ENCODE measurements around the gene FHIT.

FHIT gene

DNA sequence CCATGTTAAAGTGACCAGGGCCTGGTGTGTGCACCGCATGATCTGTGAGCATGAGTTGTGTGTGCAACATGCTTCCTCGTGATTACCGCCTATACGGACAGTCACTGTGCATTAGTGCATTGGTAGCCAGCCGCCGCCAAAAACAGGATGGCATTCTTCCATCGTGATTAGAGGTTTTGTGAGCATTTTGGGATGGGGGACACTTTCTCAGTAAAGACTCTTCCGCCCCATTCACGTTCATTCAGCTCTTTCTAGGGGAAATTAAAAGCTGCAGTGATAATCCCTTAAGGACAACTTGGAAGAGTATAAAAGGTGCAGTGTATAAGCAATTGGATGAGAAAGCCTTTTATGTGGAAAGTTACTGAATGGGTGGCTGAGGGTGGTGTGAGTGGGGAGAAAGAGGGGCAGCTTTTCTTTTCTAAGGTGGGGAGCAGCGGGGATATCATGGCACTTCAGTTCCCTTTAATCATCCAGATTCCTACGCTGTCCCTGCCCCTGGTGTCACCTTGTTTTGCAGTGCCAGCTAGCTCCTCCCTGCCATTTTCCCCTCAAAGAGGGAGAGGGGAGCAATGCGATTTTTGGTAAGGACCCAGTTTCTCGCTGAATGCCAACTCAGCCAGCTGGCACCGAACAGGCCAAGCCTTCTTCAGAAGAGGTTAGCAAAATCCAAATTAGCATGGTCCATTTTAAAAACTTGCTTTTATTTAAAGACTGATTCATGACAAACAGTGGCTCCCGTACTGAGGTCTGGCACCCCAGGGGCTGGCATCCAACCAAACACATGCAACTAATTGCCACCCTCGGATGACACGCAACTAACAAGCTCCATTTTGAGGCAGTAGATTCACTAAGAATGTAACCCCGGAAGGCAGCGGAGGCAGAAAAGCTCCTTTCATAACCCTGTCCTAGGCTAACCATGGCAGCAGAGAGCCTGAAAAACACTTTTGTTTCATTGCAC is 447.8 kb downstream of the FHIT start:
- TF ChIP-seq, protein P1, sequence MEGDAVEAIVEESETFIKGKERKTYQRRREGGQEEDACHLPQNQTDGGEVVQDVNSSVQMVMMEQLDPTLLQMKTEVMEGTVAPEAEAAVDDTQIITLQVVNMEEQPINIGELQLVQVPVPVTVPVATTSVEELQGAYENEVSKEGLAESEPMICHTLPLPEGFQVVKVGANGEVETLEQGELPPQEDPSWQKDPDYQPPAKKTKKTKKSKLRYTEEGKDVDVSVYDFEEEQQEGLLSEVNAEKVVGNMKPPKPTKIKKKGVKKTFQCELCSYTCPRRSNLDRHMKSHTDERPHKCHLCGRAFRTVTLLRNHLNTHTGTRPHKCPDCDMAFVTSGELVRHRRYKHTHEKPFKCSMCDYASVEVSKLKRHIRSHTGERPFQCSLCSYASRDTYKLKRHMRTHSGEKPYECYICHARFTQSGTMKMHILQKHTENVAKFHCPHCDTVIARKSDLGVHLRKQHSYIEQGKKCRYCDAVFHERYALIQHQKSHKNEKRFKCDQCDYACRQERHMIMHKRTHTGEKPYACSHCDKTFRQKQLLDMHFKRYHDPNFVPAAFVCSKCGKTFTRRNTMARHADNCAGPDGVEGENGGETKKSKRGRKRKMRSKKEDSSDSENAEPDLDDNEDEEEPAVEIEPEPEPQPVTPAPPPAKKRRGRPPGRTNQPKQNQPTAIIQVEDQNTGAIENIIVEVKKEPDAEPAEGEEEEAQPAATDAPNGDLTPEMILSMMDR (conservative IDR thresholded peaks at IDR 0.05; ENCODE audit: low read depth, low read length): no peak
- no peak overlapping the region for H3K4me3 ChIP-seq (ENCODE audit: low read length)
- DNase-seq (ENCODE audit: low read depth): no peak

DNA sequence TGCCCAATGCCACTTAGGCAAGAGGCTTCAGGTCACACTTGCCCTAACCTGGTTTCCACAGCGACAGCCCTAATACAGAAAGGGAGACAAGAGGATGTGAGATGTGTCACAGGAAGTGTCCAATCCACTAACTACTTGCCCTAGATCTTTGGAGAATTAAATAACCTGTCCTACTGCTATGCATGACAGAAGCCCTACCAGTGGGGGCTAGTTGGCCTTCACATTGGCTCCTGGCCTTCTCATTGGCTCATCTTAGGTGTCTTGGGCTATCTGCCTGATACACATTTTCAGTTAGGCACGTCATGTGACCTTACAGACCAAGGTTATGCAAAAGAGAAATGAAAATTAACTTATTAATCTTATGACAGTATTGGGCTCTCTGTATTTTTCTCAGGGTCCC is 449.9 kb downstream of the FHIT start:
- no peak overlapping the region for H3K4me3 ChIP-seq (ENCODE audit: low read length)
- DNase-seq (ENCODE audit: low read depth): no peak
- TF ChIP-seq, protein P1 (conservative IDR thresholded peaks at IDR 0.05; ENCODE audit: low read depth, low read length): no peak

DNA sequence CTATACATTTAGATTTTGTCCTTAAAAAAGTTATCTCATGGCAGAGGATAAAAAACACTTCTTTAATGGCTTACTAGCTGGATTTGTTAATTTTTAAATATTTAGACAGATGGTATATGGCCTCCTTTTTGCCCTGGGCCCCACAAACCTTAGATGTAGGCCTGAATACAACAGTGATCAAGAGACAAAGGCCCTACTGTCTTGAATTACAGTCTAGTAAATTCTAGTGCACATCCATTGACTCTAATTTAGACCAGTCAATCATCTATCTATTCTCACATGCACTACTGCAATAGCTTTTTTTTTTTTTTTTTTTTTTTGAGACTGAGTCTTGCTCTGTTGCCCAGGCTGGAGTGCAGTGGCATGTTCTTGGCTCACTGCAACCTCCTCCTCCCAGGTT is 452.8 kb downstream of the FHIT start:
- TF ChIP-seq, protein P1 (conservative IDR thresholded peaks at IDR 0.05; ENCODE audit: low read depth, low read length): no peak
- no peak overlapping the region for H3K4me3 ChIP-seq (ENCODE audit: low read length)
- no peak for DNase-seq (ENCODE audit: low read depth)

DNA sequence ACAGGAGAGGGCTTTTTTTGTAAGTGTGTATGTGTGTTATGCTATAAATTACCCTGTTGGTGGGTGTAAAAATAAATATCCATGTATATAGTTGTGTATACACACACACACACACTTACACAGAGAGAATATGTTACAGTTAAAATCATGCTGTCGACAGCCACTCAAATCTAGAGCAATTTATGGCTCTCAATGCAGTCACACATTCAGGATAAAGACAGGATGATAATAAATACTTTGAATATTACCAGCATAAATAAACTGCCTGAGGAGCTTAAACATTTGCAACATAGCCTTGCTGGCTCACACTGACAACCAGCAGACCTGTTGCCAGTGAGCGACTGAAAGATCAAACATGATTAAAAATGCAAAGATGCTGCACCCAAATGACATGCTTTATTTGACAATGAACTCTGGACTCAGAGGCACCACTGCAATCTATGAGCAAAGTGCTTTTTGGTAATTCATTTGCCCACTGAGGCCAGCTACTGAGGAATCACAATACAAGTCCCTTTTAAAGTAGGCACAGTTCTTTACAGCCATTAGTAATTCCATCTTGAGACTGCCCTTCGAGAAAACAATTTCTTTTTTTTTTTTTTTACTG is 458.9 kb downstream of the FHIT start:
- no peak overlapping the region for H3K4me3 ChIP-seq (ENCODE audit: low read length)
- no peak for DNase-seq (ENCODE audit: low read depth)
- TF ChIP-seq, protein P1 (conservative IDR thresholded peaks at IDR 0.05; ENCODE audit: low read depth, low read length): no peak

DNA sequence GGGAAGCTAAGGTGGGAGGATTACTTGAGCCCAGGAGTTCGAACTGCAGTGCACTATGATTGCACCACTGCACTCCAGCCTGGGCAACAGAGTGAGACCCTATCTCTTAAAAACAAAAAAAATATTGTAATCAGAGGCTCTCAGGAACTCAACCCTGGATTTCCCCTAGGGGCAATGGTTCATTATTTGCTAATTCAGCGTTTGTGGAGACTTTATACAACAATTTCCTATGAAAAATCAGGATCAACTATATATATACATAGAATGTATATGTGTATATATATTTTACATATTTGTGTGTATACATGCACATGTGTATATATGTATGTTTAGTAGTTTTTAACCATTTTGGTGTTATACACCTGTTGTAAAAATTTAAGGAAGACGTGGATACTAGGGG is 463.1 kb downstream of the FHIT start:
- no peak overlapping the region for H3K4me3 ChIP-seq (ENCODE audit: low read length)
- TF ChIP-seq, protein P1 (conservative IDR thresholded peaks at IDR 0.05; ENCODE audit: low read depth, low read length): no peak
- no peak for DNase-seq (ENCODE audit: low read depth)

DNA sequence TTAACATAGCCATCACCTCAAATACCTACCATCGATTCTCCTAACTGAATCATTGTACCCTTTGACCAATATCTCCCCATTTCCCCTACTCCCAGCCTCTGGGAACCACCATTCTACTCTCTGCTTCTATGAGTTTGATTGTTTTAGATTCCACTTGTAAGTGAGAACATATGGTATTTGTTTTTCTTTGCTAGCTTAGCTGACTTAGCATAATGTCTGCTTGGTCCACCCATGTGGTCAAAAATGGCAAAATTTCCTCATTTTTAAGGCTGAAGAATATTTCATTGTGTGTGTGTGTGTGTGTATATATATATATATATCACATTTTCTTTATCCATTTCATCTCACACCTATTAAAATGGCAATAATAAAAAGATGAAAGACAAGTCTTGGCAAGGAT is 469.3 kb downstream of the FHIT start:
- TF ChIP-seq, protein P1 (conservative IDR thresholded peaks at IDR 0.05; ENCODE audit: low read depth, low read length): no peak

More for the DNA sequence above, 469.3 kb downstream of the FHIT start:
- DNase-seq (ENCODE audit: low read depth): no peak
- H3K4me3 ChIP-seq (ENCODE audit: low read length): no peak overlapping the region
